GM23338 (cell line): ENCODE measurements around the gene ADAT1. TPM values are rescaled to one million over a fixed set of nuclear protein-coding genes. Genes with fewer than 3 reads are reported as not detected.

Source experiments
- ATAC-seq: fragments of 200-7000 bp; cut with Tn5 transposase; 3 replicates; pipeline ENCODE4 v1.9.1; 2020
- DNase-seq: peaks from one replicate; pipeline ENCODE4 v3.0.0-alpha.2; 2015; ENCODE audit warnings: low spot score
- H2AFZ ChIP-seq: fragments of 200-600 bp; sonication (generic); 2 replicates; pipeline ENCODE4 v1.8.0; 2016; ENCODE audit warnings: antibody characterized with exemption, mild to moderate bottlenecking, moderate library complexity
- H3F3A ChIP-seq: fragments of 200-600 bp; sonication (generic); replicated peaks from 2 replicates; pipeline ENCODE4 v1.8.0; 2017; ENCODE audit warnings: antibody characterized with exemption, mixed run types, low read depth
- H3K27ac ChIP-seq: fragments of 200-600 bp; sonication (generic); 2 replicates; pipeline ENCODE4 v1.6.1; 2016; ENCODE audit warnings: low read depth
- H3K27me3 ChIP-seq: fragments of 200-600 bp; sonication (generic); 2 replicates; pipeline ENCODE4 v1.8.0; 2016; ENCODE audit warnings: mild to moderate bottlenecking, mixed run types, moderate library complexity; ENCODE audit not compliant: insufficient read depth
- H3K36me3 ChIP-seq: fragments of 200-600 bp; sonication (generic); 2 replicates; pipeline ENCODE4 v1.8.0; 2016; ENCODE audit warnings: mild to moderate bottlenecking; ENCODE audit not compliant: insufficient read depth
- H3K4me1 ChIP-seq: fragments of 200-600 bp; sonication (generic); 2 replicates; pipeline ENCODE4 v1.8.0; 2016; ENCODE audit warnings: mild to moderate bottlenecking, moderate library complexity; ENCODE audit not compliant: insufficient read depth
- H3K4me2 ChIP-seq: fragments of 200-600 bp; sonication (generic); 2 replicates; pipeline ENCODE4 v1.7.1; 2017; ENCODE audit warnings: mixed run types
- H3K4me3 ChIP-seq: fragments of 200-600 bp; sonication (generic); 2 replicates; pipeline ENCODE4 v1.6.1; 2016; ENCODE audit warnings: mixed run types
- H3K79me2 ChIP-seq: fragments of 200-600 bp; sonication (generic); replicated peaks from 2 replicates; pipeline ENCODE4 v1.8.0; 2017; ENCODE audit warnings: mild to moderate bottlenecking; ENCODE audit not compliant: insufficient read depth
- H3K9me2 ChIP-seq: fragments of 200-600 bp; sonication (generic); 2 replicates; pipeline ENCODE4 v1.8.0; 2017; ENCODE audit not compliant: insufficient read depth
- H4K20me1 ChIP-seq: fragments of 200-600 bp; sonication (generic); replicated peaks from 2 replicates; pipeline ENCODE4 v1.8.0; 2017; ENCODE audit warnings: mild to moderate bottlenecking; ENCODE audit not compliant: insufficient read depth
- H3K27ac Mint-ChIP-seq: 2 replicates; pipeline ENCODE4 v1.8.0; 2020; ENCODE audit warnings: inconsistent platforms, mild to moderate bottlenecking, moderate library complexity, mixed read lengths
- H3K27me3 Mint-ChIP-seq: 3 replicates; pipeline ENCODE4 v1.8.0; 2022; ENCODE audit warnings: low read depth, mild to moderate bottlenecking, moderate library complexity, mixed read lengths, inconsistent platforms; ENCODE audit not compliant: insufficient read depth, poor library complexity
- H3K36me3 Mint-ChIP-seq: 3 replicates; pipeline ENCODE4 v1.8.0; 2021; ENCODE audit warnings: low read depth, mild to moderate bottlenecking, inconsistent platforms, moderate library complexity, mixed read lengths
- H3K4me1 Mint-ChIP-seq: 3 replicates; pipeline ENCODE4 v1.8.0; 2020; ENCODE audit warnings: mild to moderate bottlenecking, inconsistent platforms, mixed read lengths
- H3K4me3 Mint-ChIP-seq: 3 replicates; pipeline ENCODE4 v1.8.0; 2021; ENCODE audit warnings: moderate library complexity, mild to moderate bottlenecking, inconsistent platforms, mixed read lengths
- H3K9me3 Mint-ChIP-seq: 3 replicates; pipeline ENCODE4 v1.8.0; 2020; ENCODE audit warnings: moderate library complexity, mild to moderate bottlenecking, inconsistent platforms, mixed read lengths
- CREB1 ChIP-seq: fragments of 250-450 bp; sonication (Bioruptor Pico); IDR thresholded peaks from 2 replicates; pipeline ENCODE4 v1.5.0; 2020; ENCODE audit warnings: low read depth, mild to moderate bottlenecking, moderate library complexity
- CTCF ChIP-seq, 2 experiments: fragments of 200-600 bp in 1 of 2; sonication (generic) in 1 of 2; conservative IDR thresholded peaks; 2 replicates each; pipeline versions ENCODE4 v1.5.1 to v1.6.1; 2016 to 2017; ENCODE audit warnings: antibody characterized with exemption in 2 of 2, low read depth in 2 of 2, mild to moderate bottlenecking in 2 of 2, moderate library complexity in 1 of 2
- ETS1 ChIP-seq: IDR thresholded peaks from 2 replicates; pipeline ENCODE4 v1.6.1; 2016; ENCODE audit warnings: antibody characterized with exemption
- EZH2 ChIP-seq: fragments of 200-600 bp; sonication (generic); IDR thresholded peaks from one replicate; pipeline ENCODE4 v1.8.0; 2017; ENCODE audit warnings: antibody characterized with exemption, mild to moderate bottlenecking, low read depth; ENCODE audit not compliant: unreplicated experiment
- EZH2phosphoT487 ChIP-seq: fragments of 200-600 bp; sonication (generic); IDR thresholded peaks from one replicate; pipeline ENCODE4 v1.8.1; 2018; ENCODE audit warnings: antibody characterized with exemption; ENCODE audit not compliant: unreplicated experiment
- JUNB ChIP-seq: IDR thresholded peaks from one replicate; pipeline ENCODE4 v1.6.1; 2016; ENCODE audit warnings: antibody characterized with exemption; ENCODE audit not compliant: unreplicated experiment
- NANOG ChIP-seq: IDR thresholded peaks from 2 replicates; pipeline ENCODE4 v1.6.1; 2016; ENCODE audit warnings: antibody characterized with exemption, borderline replicate concordance
- REST ChIP-seq: IDR thresholded peaks from one replicate; pipeline ENCODE4 v1.6.1; 2018; ENCODE audit warnings: antibody characterized with exemption; ENCODE audit not compliant: unreplicated experiment
- STAT1 ChIP-seq: IDR thresholded peaks from one replicate; pipeline ENCODE4 v1.6.1; 2016; ENCODE audit warnings: antibody characterized with exemption; ENCODE audit not compliant: unreplicated experiment
- ZNF114 ChIP-seq: fragments of 250-450 bp; sonication (Bioruptor Pico); IDR thresholded peaks from 2 replicates; pipeline ENCODE4 v1.5.0; 2020; ENCODE audit warnings: mild to moderate bottlenecking, moderate library complexity
- ZNF331 ChIP-seq: fragments of 250-450 bp; sonication (Bioruptor Pico); IDR thresholded peaks from 2 replicates; pipeline ENCODE4 v1.5.0; 2020; ENCODE audit warnings: low read depth, mild to moderate bottlenecking, moderate library complexity
- ZNF462 ChIP-seq: fragments of 250-450 bp; sonication (Bioruptor Pico); IDR thresholded peaks from 2 replicates; pipeline ENCODE4 v1.5.0; 2020; ENCODE audit warnings: mild to moderate bottlenecking, moderate library complexity
- polyA plus RNA-seq: library from polyadenylated mRNA; unstranded; fragments of >200 nt; fragmentation: Nextera tagmentation; extraction: Ambion mirVana; gene quantifications from 2 replicates; pipeline ENCODE4 v1.2.1, GENCODE V29; 2016
- total RNA-seq: library from RNA; depleted of rRNA; stranded (reverse); fragments of >200 nt; shearing (Covaris generic); gene quantifications from 2 replicates; pipeline ENCODE4 v1.2.3, GENCODE V29; 2014

The ADAT1 gene
- total and polyA plus RNA-seq, 2 experiments from 2014 or later, result 17.4 to 53.6 TPM

GRCh38 chr16:75579281-75579834, 43.7 kb downstream of the ADAT1 start (continued):
- TF ChIP-seq CREB1 (CRISPR knock-in tag), result no peak
- no peak for TF ChIP-seq NANOG
- no peak for TF ChIP-seq ZNF114 (CRISPR knock-in tag)
- no peak for TF ChIP-seq REST
- TF ChIP-seq STAT1, result no peak
- no peak for TF ChIP-seq ZNF331 (CRISPR knock-in tag)
- TF ChIP-seq JUNB, result no peak

GRCh38 chr16:75578725-75579124, 44.4 kb downstream of the ADAT1 start:
- H3K36me3 ChIP-seq, result peaks cover 22% of the 10 kb centered on the region
- 0 out of 2 replicates have a peak, but pooled peaks cover 8% of the 10 kb centered on the region for H3F3A ChIP-seq
- H3K9me2 ChIP-seq, result no peaks in the 10 kb centered on the region
- Mint-ChIP-seq H3K36me3 (peaks cover 46% of the 10 kb centered on the region), H3K27me3 (no peaks in the 10 kb centered on the region), H3K27ac (no peak overlapping the region), H3K9me3 (no peaks in the 10 kb centered on the region), H3K4me1 (peaks cover 16% of the 10 kb centered on the region), H3K4me3 (no peak overlapping the region)
- peaks cover 21% of the 10 kb centered on the region for H4K20me1 ChIP-seq
- no peak for DNase-seq
- no peaks in the 10 kb centered on the region; the same call in 1 of the 2 replicates for H3K79me2 ChIP-seq
- H3K4me1 ChIP-seq, result peaks cover 18% of the 10 kb centered on the region
- H2AFZ ChIP-seq, result no peak overlapping the region
- H3K4me2 ChIP-seq, result no peak overlapping the region
- ATAC-seq, result no peak
- H3K27me3 ChIP-seq, result no peaks in the 10 kb centered on the region
- H3K27ac ChIP-seq, result peak overlapping the region; percentile 59; the same call in 1 of the 2 replicates
- H3K4me3 ChIP-seq, result no peak overlapping the region
- TF ChIP-seq EZH2 (no peak), STAT1 (no peak), CTCF (conservative IDR thresholded peaks at IDR 0.05; ENCODE audit: low read depth in 2 of 2) (no peak), JUNB (no peak), NANOG (no peak), ZNF331 (CRISPR knock-in tag) (no peak), CREB1 (CRISPR knock-in tag) (no peak), EZH2phosphoT487 (no peak), ETS1 (no peak), ZNF462 (CRISPR knock-in tag) (no peak)
